Body of pancreas (tissue), 4 donors: ENCODE results near the gene LSAMP. TPM values are rescaled to one million over a fixed set of nuclear protein-coding genes. Genes with fewer than 3 reads are reported as not detected.

Source experiments
- ATAC-seq: fragments of 150-250 bp; one replicate; pipeline ENCODE4 v1.9.1; 2016
- DNase-seq, 4 donors: peaks; one replicate each; pipeline ENCODE4 v3.0.0-alpha.2; 2019
- H3K27ac ChIP-seq, 4 donors: fragments of 200-600 bp; sonication (generic); 1 replicate in 3 of 4; 2 replicates in 1 of 4; pipeline versions ENCODE4 v1.5.1 to v1.6.1; 2016 to 2019; ENCODE audit warnings: mild to moderate bottlenecking in 1 of 4, mixed read lengths in 1 of 4, moderate library complexity in 1 of 4
- H3K27me3 ChIP-seq, 2 donors: fragments of 200-600 bp; sonication (generic); one replicate each; pipeline ENCODE4 v1.6.0; 2016; ENCODE audit warnings: mild to moderate bottlenecking in 1 of 2
- H3K36me3 ChIP-seq, 2 donors: fragments of 200-600 bp; sonication (generic); replicated peaks in 1 of 2; 2 replicates each; pipeline ENCODE4 v1.5.1; 2016; ENCODE audit warnings: low read depth in 2 of 2; ENCODE audit not compliant: insufficient read depth in 1 of 2
- H3K4me1 ChIP-seq: fragments of 200-600 bp; sonication (generic); one replicate; pipeline ENCODE4 v1.6.0; 2016
- H3K4me3 ChIP-seq, 2 donors: fragments of 200-600 bp; sonication (generic); 1 replicate in 1 of 2; 2 replicates in 1 of 2; pipeline ENCODE4 v1.5.1; 2016 to 2019
- H3K9me3 ChIP-seq, 3 donors: fragments of 200-600 bp; sonication (generic); 1 replicate in 2 of 3; 2 replicates in 1 of 3; pipeline ENCODE4 v1.5.1; 2016
- POLR2A ChIP-seq, 3 donors: fragments of 450-650 bp; IDR thresholded peaks; one replicate each; pipeline ENCODE4 v1.6.1; 2016; ENCODE audit warnings: antibody characterized with exemption in 3 of 3, mild to moderate bottlenecking in 2 of 3
- WGBS, 2 donors: methylation state at CpG; one replicate each; pipeline ENCODE4 v1.1.5; 2017; 5-methylcytosine and 5-hydroxymethylcytosine counted together
- intact Hi-C: fragments of 100-400 bp; cut with DNase I; formaldehyde crosslinking; loops from one replicate; pipeline ENCODE4 v1.15.1; 2023
- total RNA-seq, 2 donors: library from RNA; depleted of rRNA; stranded (reverse); fragments of >200 nt; gene quantifications; one replicate each; pipeline ENCODE4 v1.1.0, GENCODE V29; 2016
- TF ChIP-seq, protein P1 (sequence below), 7 experiments: fragments of 450-650 bp in 4 of 7; fragments of 200-600 bp in 3 of 7; sonication (generic) in 3 of 7; IDR thresholded peaks; one replicate each; pipeline ENCODE4 v1.5.1; 2016 to 2019; ENCODE audit warnings: antibody characterized with exemption in 7 of 7

LSAMP gene
- total RNA-seq, 2 donors from 2014 or later: 1.6 to 2.1 TPM

DNA sequence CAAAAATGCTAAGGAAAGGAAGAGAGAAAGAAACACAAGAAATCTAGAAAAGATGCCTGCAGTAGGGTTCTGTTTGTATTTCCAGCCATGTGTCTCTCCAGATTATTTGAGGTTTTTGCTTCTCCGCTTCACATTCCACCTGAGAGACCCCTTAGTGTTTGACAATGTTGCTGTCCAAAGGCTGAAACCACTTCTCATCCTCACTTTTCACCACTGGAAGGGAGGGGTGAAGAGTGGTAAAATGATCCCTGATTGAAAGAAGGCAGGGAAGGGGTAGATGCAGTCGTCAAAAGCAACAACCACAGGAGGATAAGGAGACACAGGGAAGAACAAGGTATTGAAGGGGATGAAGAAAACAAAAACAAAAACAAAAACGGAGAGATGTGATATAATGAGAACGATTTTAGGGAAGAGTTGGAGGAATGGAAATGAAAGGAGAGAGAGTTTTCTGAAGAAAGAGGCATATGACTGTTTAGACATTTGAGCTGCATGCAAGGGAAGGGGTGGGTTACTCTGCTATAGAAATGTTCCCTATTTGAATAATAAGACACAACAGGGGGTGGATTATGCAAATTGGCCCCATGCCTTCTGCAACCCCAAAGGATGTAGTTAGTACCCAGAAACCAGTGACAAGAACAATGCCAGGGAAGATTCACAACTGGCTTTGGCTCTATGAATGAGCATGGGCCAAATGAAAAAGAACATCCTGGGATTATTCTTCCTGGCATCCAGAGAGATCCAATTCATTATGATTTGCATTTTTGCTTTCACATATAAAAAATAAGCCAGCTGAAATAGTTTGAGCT, 586.1 kb downstream of the LSAMP start:
- 27 to 42% methylated on average over 4 of the region's 4 CpGs for WGBS, 2 donors
- TF ChIP-seq, protein P1, sequence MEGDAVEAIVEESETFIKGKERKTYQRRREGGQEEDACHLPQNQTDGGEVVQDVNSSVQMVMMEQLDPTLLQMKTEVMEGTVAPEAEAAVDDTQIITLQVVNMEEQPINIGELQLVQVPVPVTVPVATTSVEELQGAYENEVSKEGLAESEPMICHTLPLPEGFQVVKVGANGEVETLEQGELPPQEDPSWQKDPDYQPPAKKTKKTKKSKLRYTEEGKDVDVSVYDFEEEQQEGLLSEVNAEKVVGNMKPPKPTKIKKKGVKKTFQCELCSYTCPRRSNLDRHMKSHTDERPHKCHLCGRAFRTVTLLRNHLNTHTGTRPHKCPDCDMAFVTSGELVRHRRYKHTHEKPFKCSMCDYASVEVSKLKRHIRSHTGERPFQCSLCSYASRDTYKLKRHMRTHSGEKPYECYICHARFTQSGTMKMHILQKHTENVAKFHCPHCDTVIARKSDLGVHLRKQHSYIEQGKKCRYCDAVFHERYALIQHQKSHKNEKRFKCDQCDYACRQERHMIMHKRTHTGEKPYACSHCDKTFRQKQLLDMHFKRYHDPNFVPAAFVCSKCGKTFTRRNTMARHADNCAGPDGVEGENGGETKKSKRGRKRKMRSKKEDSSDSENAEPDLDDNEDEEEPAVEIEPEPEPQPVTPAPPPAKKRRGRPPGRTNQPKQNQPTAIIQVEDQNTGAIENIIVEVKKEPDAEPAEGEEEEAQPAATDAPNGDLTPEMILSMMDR (IDR thresholded peaks at IDR 0.05): no peak
- TF ChIP-seq POLR2A (IDR thresholded peaks at IDR 0.05): no peak
- Histone ChIP-seq H3K4me1 (no peaks in the 10 kb centered on the region), H3K36me3 (no peaks in the 10 kb centered on the region), H3K4me3 (no peak overlapping the region), H3K27me3 (no peaks in the 10 kb centered on the region), H3K27ac (no peak overlapping the region), H3K9me3 (no peaks in the 10 kb centered on the region)
- no peak for DNase-seq
- intact Hi-C loops: no loop called here
- no peak for ATAC-seq

DNA sequence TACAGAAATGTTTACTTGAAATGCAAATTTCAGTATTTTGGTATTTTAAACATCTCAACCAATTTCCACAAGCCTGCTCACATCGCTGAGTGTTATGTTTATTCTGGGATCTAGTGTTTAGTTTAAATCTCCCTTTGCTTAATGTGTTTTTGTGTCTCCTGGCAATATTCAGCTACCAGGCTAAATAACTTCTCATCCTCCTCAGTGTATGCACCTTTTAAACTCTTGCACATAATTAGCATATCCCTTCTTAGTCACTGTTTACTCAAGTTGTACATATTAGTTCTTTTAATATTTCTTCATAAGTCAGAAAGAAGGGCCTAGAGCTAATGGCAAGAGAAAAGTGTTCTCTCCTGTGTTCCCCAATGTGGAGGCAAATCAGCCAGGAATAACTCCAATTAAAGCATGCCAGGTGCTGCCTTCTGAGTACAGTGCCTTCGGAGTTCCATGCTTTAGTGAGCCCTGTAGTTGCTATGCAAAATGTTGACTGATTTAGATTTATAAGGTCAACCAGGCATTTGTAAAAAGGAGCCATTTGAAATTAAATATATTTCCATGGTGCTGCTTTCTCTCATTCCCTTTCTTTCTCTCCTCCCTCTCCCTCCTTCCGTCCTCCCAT, 587.7 kb downstream of the LSAMP start:
- Histone ChIP-seq H3K27me3 (no peaks in the 10 kb centered on the region), H3K4me1 (no peaks in the 10 kb centered on the region), H3K4me3 (no peak overlapping the region), H3K9me3 (no peaks in the 10 kb centered on the region), H3K36me3 (no peaks in the 10 kb centered on the region), H3K27ac (no peak overlapping the region)
- ATAC-seq: no peak
- 41 to 51% methylated on average over 3 of the region's 3 CpGs for WGBS, 2 donors
- DNase-seq: no peak
- no peak for TF ChIP-seq POLR2A (IDR thresholded peaks at IDR 0.05)
- TF ChIP-seq, protein P1 (IDR thresholded peaks at IDR 0.05): no peak
- intact Hi-C loops: no loop called here

DNA sequence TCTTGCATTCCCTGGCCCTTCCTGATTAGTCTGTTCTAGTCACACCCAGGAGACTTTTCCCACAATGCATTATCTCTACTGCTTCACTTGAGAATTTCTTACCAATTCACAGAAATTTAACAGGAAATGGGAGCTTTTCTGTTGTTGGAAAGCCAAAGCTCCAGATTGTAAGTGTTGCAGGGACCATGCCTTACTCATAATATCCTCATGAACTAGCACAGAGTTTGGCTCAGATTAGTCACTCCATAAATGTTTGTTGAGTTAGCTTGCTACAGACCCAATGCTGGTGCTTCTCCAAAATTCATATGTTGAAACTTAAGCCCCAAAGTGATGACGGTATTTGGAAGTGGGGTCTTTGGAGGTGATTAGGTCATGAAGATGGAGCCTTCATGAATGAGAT, 589.4 kb downstream of the LSAMP start:
- Histone ChIP-seq H3K4me3 (no peak overlapping the region), H3K27ac (no peak overlapping the region), H3K9me3 (no peaks in the 10 kb centered on the region), H3K4me1 (no peaks in the 10 kb centered on the region), H3K36me3 (no peaks in the 10 kb centered on the region), H3K27me3 (no peaks in the 10 kb centered on the region)
- ATAC-seq (no peak), DNase-seq (no peak)
- 91 to 93% methylated on average over 1 of the region's 1 CpG for WGBS, 2 donors
- TF ChIP-seq POLR2A (IDR thresholded peaks at IDR 0.05): no peak
- TF ChIP-seq, protein P1 (IDR thresholded peaks at IDR 0.05): no peak
- intact Hi-C loops: no loop called here

DNA sequence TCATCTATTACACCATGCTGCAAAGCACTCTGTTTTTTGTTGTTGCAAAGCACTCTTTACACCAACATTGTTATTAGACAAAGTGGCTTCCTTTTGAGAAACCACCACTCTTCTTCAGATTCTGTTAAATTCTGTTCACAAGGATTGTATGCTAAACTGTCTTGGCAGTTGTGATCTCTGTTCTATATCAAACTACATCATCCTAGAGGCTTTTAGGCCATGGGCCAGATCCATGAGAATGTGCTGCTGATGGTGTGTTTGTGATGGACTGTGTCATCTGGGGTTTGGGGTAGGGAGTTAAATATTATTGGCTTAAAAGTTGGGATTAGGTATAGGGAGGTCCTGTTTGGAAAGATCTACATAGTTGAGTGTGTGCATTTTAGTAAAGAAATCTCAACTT, 592.2 kb downstream of the LSAMP start:
- intact Hi-C loops: no loop called here
- ATAC-seq: no peak
- H3K9me3 ChIP-seq: no peaks in the 10 kb centered on the region
- H3K4me1 ChIP-seq: peaks cover 14% of the 10 kb centered on the region
- no peak for DNase-seq
- no peaks in the 10 kb centered on the region for H3K27me3 ChIP-seq
- TF ChIP-seq, protein P1 (IDR thresholded peaks at IDR 0.05): no peak
- H3K27ac ChIP-seq: no peak overlapping the region
- no peaks in the 10 kb centered on the region for H3K36me3 ChIP-seq
- no peak overlapping the region for H3K4me3 ChIP-seq

DNA sequence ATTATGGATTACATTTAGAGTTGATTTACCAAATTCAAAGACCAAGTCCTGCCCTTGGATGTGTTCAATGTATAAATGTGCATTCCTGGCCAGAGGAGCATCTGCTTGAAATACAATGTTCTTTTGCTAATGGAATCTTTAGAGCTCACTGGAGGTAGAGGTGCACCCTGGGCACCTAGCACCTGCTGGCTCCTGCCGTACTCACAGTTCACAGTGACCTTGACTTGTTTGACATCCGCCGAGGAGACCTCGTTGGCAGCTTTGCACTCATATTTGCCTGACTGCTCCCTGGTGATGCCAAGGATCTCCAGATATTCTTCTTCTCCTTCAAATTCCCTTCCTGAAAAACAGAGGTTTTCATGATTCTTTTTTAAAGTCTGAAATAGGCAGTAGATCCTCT, 593.0 kb downstream of the LSAMP start:
- Histone ChIP-seq H3K9me3 (no peaks in the 10 kb centered on the region), H3K36me3 (no peaks in the 10 kb centered on the region), H3K27me3 (no peaks in the 10 kb centered on the region), H3K4me1 (peaks cover 16% of the 10 kb centered on the region), H3K4me3 (no peak overlapping the region), H3K27ac (no peak overlapping the region)
- peak in 1 of 4 donors; percentile 28 for DNase-seq
- WGBS, 2 donors: 29% methylated on average over 4 of the region's 4 CpGs
- TF ChIP-seq, protein P1 (IDR thresholded peaks at IDR 0.05): no peak
- TF ChIP-seq POLR2A (IDR thresholded peaks at IDR 0.05): no peak
- intact Hi-C loops: no loop called here
- ATAC-seq: no peak
